Neural cell (in vitro differentiated cells): ENCODE measurements around the gene STAT3.

Source experiments
- CTCF ChIP-seq: fragments of 450-650 bp; IDR thresholded peaks from 2 replicates; pipeline ENCODE4 v1.5.1; 2014; ENCODE audit warnings: antibody characterized with exemption, mild to moderate bottlenecking, moderate library complexity; ENCODE audit not compliant: poor library complexity, severe bottlenecking
- EP300 ChIP-seq: fragments of 450-650 bp; conservative IDR thresholded peaks from 2 replicates; pipeline ENCODE4 v1.6.1; 2014; ENCODE audit warnings: antibody characterized with exemption, mild to moderate bottlenecking, moderate library complexity; ENCODE audit not compliant: poor library complexity, severe bottlenecking
- POLR2AphosphoS5 ChIP-seq: IDR thresholded peaks from 2 replicates; pipeline ENCODE4 v1.6.1; 2012
- RAD21 ChIP-seq: fragments of 450-650 bp; conservative IDR thresholded peaks from 2 replicates; pipeline ENCODE4 v1.6.1; 2014; ENCODE audit warnings: antibody characterized with exemption, mild to moderate bottlenecking, moderate library complexity
- TF ChIP-seq, protein P1 (sequence below): IDR thresholded peaks from 2 replicates; pipeline ENCODE4 v1.6.1; 2012; ENCODE audit warnings: borderline replicate concordance

DNA sequence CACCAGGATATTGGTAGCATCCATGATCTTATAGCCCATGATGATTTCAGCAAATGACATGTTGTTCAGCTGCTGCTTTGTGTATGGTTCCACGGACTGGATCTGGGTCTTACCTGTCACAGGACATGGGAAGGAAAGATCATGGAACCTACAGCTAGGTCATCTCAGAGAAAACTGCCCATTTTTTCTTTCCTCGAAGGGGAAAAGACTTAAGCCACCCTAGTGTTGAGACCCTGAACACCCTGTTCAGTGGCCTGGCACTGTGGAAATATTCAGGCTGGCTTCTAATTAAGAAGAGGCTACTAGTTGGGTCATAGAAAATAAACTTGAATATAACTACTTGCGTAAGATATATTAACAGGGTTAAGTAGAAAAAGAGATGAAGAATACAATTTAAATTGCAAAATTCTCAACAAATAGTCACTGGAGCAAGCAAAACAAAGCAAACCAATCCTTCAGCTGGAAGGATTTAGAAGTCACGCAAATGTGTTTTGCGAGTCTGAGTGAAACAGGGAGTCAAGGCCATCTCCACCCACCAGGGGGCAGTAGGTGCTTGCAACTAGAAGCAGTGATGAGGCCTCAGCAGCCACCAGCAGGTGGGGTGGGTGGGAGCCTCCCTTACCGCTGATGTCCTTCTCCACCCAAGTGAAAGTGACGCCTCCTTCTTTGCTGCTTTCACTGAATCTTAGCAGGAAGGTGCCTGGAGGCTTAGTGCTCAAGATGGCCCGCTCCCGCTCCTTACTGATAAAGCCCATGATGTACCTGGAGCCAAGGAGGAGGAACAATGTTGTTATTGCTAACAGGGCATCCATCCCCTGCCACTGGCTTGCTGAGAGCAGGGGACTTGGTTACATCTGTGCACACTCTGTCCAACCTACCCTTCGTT is 65.6 kb downstream of the STAT3 start:
- TF ChIP-seq CTCF (peak; percentile 99), RAD21 (peak; percentile 98), EP300 (no peak), POLR2AphosphoS5 (no peak)
- TF ChIP-seq, protein P1, sequence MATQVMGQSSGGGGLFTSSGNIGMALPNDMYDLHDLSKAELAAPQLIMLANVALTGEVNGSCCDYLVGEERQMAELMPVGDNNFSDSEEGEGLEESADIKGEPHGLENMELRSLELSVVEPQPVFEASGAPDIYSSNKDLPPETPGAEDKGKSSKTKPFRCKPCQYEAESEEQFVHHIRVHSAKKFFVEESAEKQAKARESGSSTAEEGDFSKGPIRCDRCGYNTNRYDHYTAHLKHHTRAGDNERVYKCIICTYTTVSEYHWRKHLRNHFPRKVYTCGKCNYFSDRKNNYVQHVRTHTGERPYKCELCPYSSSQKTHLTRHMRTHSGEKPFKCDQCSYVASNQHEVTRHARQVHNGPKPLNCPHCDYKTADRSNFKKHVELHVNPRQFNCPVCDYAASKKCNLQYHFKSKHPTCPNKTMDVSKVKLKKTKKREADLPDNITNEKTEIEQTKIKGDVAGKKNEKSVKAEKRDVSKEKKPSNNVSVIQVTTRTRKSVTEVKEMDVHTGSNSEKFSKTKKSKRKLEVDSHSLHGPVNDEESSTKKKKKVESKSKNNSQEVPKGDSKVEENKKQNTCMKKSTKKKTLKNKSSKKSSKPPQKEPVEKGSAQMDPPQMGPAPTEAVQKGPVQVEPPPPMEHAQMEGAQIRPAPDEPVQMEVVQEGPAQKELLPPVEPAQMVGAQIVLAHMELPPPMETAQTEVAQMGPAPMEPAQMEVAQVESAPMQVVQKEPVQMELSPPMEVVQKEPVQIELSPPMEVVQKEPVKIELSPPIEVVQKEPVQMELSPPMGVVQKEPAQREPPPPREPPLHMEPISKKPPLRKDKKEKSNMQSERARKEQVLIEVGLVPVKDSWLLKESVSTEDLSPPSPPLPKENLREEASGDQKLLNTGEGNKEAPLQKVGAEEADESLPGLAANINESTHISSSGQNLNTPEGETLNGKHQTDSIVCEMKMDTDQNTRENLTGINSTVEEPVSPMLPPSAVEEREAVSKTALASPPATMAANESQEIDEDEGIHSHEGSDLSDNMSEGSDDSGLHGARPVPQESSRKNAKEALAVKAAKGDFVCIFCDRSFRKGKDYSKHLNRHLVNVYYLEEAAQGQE: no peak
